Muscle of arm (tissue), 12 donors: ENCODE data around the gene KIF22. TPM values are rescaled to one million over a fixed set of nuclear protein-coding genes. Genes with fewer than 3 reads are reported as not detected.

Experiments
- polyA plus RNA-seq, 12 donors: library from polyadenylated mRNA; unstranded; fragments of 120-200 nt; gene quantifications; one replicate each; pipeline ENCODE4 v1.2.1, GENCODE V29; 2013; ENCODE audit not compliant: insufficient read length in 12 of 12

The KIF22 gene
- polyA plus RNA-seq, 12 donors = 23.1 to 55.3 (median 33.6) TPM; not detected in 1

Other genes starting within 250 kb of the KIF22 start
- 1 to 10 TPM in 3 of 12 donors, under 1 TPM in 7, not detected in 2; 0.72 to 8.2 (median 0.88) TPM for gene SPN, start 127.5 kb upstream of the KIF22 start, polyA plus RNA-seq
- 100 to 1,000 TPM in 1 of 12 donors, 10 to 100 TPM in 10, not detected in 1; 42.0 to 115 (median 54.3) TPM for gene QPRT, start 111.6 kb upstream of the KIF22 start, polyA plus RNA-seq
- gene C16orf54, start 44.8 kb upstream of the KIF22 start, polyA plus RNA-seq = 1 to 10 TPM in 1 of 12 donors, under 1 TPM in 9, not detected in 2; 0.10 to 1.4 (median 0.25) TPM
- gene ZG16, start 12.5 kb upstream of the KIF22 start, polyA plus RNA-seq = 1 to 10 TPM in 1 of 12 donors, under 1 TPM in 1, not detected in 10; 0.05 to 4.4 TPM
- 100 to 1,000 TPM in 11 of 12 donors, not detected in 1; 185 to 364 (median 230) TPM for gene MAZ, start 15.8 kb downstream of the KIF22 start, polyA plus RNA-seq
- gene PRRT2, start 21.4 kb downstream of the KIF22 start, polyA plus RNA-seq = 10 to 100 TPM in 10 of 12 donors, 1 to 10 TPM in 1, not detected in 1; 9.3 to 42.8 (median 13.9) TPM
- 10 to 100 TPM in 11 of 12 donors, not detected in 1; 22.9 to 47.7 (median 28.2) TPM for gene PAGR1, start 25.4 kb downstream of the KIF22 start, polyA plus RNA-seq
- 100 to 1,000 TPM in 1 of 12 donors, 10 to 100 TPM in 10, not detected in 1; 11.5 to 112 (median 18.7) TPM for gene MVP, start 29.7 kb downstream of the KIF22 start, polyA plus RNA-seq
- 10 to 100 TPM in 11 of 12 donors, not detected in 1; 32.1 to 48.9 (median 40.2) TPM for gene CDIPT, start 72.5 kb downstream of the KIF22 start, polyA plus RNA-seq
- gene SEZ6L2, start 108.8 kb downstream of the KIF22 start, polyA plus RNA-seq = 1 to 10 TPM in 10 of 12 donors, under 1 TPM in 1, not detected in 1; 0.99 to 9.6 (median 1.5) TPM
- 10 to 100 TPM in 1 of 12 donors, under 1 TPM in 9, not detected in 2; 0.27 to 10.5 (median 0.32) TPM for gene ASPHD1, start 109.7 kb downstream of the KIF22 start, polyA plus RNA-seq
- 10 to 100 TPM in 6 of 12 donors, 1 to 10 TPM in 5, not detected in 1; 7.6 to 21.0 (median 10.7) TPM for gene KCTD13, start 135.5 kb downstream of the KIF22 start, polyA plus RNA-seq
- 10 to 100 TPM in 11 of 12 donors, not detected in 1; 54.9 to 69.3 (median 60.5) TPM for gene TMEM219, start 171.3 kb downstream of the KIF22 start, polyA plus RNA-seq
- 10 to 100 TPM in 11 of 12 donors, not detected in 1; 24.9 to 47.2 (median 31.2) TPM for gene TAOK2, start 183.1 kb downstream of the KIF22 start, polyA plus RNA-seq
- gene HIRIP3, start 204.9 kb downstream of the KIF22 start, polyA plus RNA-seq = 10 to 100 TPM in 11 of 12 donors, not detected in 1; 10.2 to 15.6 (median 12.0) TPM
- gene INO80E, start 205.5 kb downstream of the KIF22 start, polyA plus RNA-seq = 10 to 100 TPM in 11 of 12 donors, not detected in 1; 24.0 to 62.2 (median 32.7) TPM
- gene DOC2A, start 220.3 kb downstream of the KIF22 start, polyA plus RNA-seq = 1 to 10 TPM in 4 of 12 donors, under 1 TPM in 6, not detected in 2; 0.30 to 1.4 (median 0.94) TPM
- not detected for gene C16orf92, start 232.4 kb downstream of the KIF22 start, polyA plus RNA-seq
- 1 to 10 TPM in 5 of 12 donors, under 1 TPM in 6, not detected in 1; 0.42 to 7.5 (median 0.80) TPM for gene TLCD3B, start 240.5 kb downstream of the KIF22 start, polyA plus RNA-seq